Progenitor cell of endocrine pancreas (in vitro differentiated cells): ENCODE data around the gene FAF1. TPM values are rescaled to one million over a fixed set of nuclear protein-coding genes. Genes with fewer than 3 reads are reported as not detected.

Source experiments
- DNase-seq: peaks from one replicate; pipeline ENCODE4 v3.0.0; 2021; ENCODE audit warnings: low spot score; ENCODE audit not compliant: unreplicated experiment
- H3K27ac Mint-ChIP-seq: 2 replicates; pipeline ENCODE4 v1.8.0; 2021; ENCODE audit warnings: mild to moderate bottlenecking, moderate library complexity, mixed read lengths
- H3K27me3 Mint-ChIP-seq: 2 replicates; pipeline ENCODE4 v1.8.0; 2021; ENCODE audit warnings: mixed read lengths
- H3K36me3 Mint-ChIP-seq: 2 replicates; pipeline ENCODE4 v1.8.0; 2022; ENCODE audit warnings: mixed read lengths; ENCODE audit not compliant: insufficient read depth
- H3K4me1 Mint-ChIP-seq: 2 replicates; pipeline ENCODE4 v1.8.0; 2021; ENCODE audit warnings: low read depth, mixed read lengths
- H3K4me3 Mint-ChIP-seq: 2 replicates; pipeline ENCODE4 v1.8.0; 2021; ENCODE audit warnings: low read depth, mild to moderate bottlenecking, moderate library complexity, mixed read lengths
- H3K9me3 Mint-ChIP-seq: 2 replicates; pipeline ENCODE4 v1.8.0; 2021; ENCODE audit warnings: low read depth, mixed read lengths
- total RNA-seq: library from RNA; stranded (reverse); gene quantifications from 2 replicates; pipeline ENCODE4 v1.2.1, GENCODE V29; 2021
- TF ChIP-seq, protein P1 (sequence below): fragments of 200-600 bp; sonication (generic); IDR thresholded peaks from one replicate; pipeline ENCODE4 v1.5.0; 2021; ENCODE audit warnings: antibody characterized with exemption, mild to moderate bottlenecking; ENCODE audit not compliant: unreplicated experiment

FAF1 gene
- total RNA-seq, 1 donor from 2014 or later = 49.0 TPM

DNA sequence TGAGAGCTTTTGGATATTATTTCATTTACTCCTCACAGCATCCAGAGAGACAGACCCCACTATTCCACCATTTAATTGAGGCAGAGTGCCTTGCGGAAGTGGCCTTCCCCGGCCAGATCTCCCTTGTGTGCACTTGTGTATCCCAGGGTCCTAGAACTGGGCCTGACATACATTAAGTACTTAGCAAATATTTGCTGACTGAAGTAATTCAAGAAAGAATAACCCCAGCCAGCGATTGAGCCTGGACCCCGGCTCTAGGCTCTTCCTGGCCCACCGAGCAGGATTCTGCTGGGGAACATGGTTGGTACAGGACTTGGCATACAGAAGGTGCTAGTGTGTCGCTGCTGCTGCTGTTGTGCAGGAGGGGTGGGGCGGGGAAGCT lies 545.2 kb downstream of the FAF1 start:
- H3K4me3 Mint-ChIP-seq = no peak overlapping the region

DNA sequence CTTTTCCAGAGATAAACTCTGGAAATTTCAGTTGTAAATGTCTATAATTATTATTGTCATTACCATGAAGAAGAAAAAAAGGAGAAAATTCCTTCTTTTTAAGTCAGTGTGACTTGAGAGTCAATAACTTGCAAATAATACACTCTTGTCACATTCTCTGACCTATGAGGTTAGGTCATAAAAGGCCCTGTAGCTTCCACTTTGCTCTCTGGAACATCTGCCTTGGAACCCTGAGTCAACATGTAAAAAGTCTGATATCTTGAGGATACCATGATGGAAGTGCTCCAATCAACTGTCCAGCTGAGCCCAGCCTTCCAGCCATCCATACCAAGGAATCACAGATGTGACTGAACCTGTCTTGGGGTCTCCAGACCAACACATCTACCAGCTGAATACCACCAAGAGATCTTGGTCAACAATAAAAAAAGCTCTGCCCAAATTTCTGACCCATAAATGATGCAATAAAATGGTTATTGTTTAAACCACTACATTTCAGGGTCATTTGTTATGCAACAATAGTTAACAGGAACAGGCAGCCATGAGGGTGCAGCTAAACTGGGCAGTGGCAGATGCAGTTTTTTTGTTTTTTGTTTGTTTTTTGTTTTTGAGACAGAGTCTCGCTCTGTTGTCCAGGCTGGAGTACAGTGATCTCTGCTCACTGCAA lies 547.1 kb downstream of the FAF1 start:
- H3K27me3 Mint-ChIP-seq = peaks cover 78% of the 10 kb centered on the region
- no peak overlapping the region for H3K27ac Mint-ChIP-seq
- H3K4me1 Mint-ChIP-seq = peaks cover 4% of the 10 kb centered on the region
- no peak for DNase-seq
- H3K9me3 Mint-ChIP-seq = no peaks in the 10 kb centered on the region
- no peak overlapping the region for H3K4me3 Mint-ChIP-seq
- no peaks in the 10 kb centered on the region for H3K36me3 Mint-ChIP-seq
- TF ChIP-seq, protein P1, sequence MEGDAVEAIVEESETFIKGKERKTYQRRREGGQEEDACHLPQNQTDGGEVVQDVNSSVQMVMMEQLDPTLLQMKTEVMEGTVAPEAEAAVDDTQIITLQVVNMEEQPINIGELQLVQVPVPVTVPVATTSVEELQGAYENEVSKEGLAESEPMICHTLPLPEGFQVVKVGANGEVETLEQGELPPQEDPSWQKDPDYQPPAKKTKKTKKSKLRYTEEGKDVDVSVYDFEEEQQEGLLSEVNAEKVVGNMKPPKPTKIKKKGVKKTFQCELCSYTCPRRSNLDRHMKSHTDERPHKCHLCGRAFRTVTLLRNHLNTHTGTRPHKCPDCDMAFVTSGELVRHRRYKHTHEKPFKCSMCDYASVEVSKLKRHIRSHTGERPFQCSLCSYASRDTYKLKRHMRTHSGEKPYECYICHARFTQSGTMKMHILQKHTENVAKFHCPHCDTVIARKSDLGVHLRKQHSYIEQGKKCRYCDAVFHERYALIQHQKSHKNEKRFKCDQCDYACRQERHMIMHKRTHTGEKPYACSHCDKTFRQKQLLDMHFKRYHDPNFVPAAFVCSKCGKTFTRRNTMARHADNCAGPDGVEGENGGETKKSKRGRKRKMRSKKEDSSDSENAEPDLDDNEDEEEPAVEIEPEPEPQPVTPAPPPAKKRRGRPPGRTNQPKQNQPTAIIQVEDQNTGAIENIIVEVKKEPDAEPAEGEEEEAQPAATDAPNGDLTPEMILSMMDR = no peak

More for the DNA sequence above, 545.2 kb downstream of the FAF1 start:
- TF ChIP-seq, protein P1 = no peak
- Mint-ChIP-seq H3K27me3 (peaks cover 85% of the 10 kb centered on the region), H3K9me3 (no peaks in the 10 kb centered on the region), H3K4me1 (peaks cover 4% of the 10 kb centered on the region), H3K27ac (no peak overlapping the region), H3K36me3 (no peaks in the 10 kb centered on the region)
- no peak for DNase-seq

DNA sequence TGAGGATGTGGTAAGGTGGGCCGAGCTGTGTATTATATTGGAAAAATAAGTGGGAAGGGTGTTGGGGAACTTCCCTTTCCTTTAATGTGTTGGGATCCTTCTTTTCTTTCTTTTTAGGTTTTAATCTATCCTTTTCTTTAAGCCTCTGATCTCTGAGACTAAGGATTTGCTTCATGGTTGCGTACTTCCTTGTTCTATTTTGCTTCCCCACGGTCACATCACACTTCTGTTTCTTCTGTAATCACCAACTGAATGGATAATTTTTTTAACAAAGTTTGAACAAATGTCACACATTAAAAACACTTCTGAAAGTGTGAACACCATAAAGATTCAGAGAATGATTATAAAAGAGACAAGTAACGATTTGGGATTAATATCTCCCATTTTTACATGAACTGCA lies 554.3 kb downstream of the FAF1 start:
- H3K36me3 Mint-ChIP-seq = no peaks in the 10 kb centered on the region

DNA sequence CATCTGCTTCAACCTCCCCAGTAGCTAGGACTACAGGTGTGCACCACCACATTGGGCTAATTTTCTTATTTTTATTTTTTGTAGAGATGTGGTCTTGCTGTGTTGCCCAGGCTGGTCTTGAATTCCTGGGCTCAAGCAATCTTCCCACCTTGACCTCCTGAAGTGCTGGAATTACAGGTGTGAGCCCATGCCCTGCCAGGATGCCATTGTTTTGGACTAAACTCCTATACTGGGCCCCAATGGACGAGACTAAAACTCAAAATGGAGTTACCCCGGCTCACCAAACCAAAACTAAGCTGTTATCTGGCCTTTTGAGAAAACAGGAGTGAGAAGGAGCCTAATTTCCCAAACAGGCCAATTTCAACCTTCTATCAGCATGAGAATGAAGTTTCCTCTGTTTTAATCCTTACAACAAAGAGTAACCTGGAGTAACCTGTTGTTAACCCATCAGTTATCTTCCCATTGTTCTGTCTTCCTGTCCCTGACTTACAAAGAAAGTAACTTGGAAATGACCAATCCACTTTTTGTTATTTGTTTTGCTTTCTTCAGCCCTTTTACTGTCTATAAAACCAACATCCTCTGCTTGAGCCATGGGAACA lies 566.4 kb downstream of the FAF1 start:
- H3K9me3 Mint-ChIP-seq = peaks cover 12% of the 10 kb centered on the region
- no peaks in the 10 kb centered on the region for H3K36me3 Mint-ChIP-seq
- TF ChIP-seq, protein P1 = no peak
- DNase-seq = no peak
- H3K27me3 Mint-ChIP-seq = no peaks in the 10 kb centered on the region
- H3K27ac Mint-ChIP-seq = no peak overlapping the region
- no peaks in the 10 kb centered on the region for H3K4me1 Mint-ChIP-seq
- H3K4me3 Mint-ChIP-seq = no peak overlapping the region

More for the DNA sequence above, 554.3 kb downstream of the FAF1 start:
- no peak for DNase-seq
- H3K4me1 Mint-ChIP-seq = no peaks in the 10 kb centered on the region
- H3K27me3 Mint-ChIP-seq = peaks cover 25% of the 10 kb centered on the region
- peaks cover 10% of the 10 kb centered on the region for H3K9me3 Mint-ChIP-seq
- TF ChIP-seq, protein P1 = no peak
- no peak overlapping the region for H3K4me3 Mint-ChIP-seq
- H3K27ac Mint-ChIP-seq = no peak overlapping the region

Other genes with a start within 250 kb of the FAF1 start
- 0.26 and 0.33 TPM in 2 replicates for gene CDKN2C, start 10.0 kb upstream of the FAF1 start, total RNA-seq
- gene C1orf185, start 142.0 kb upstream of the FAF1 start, total RNA-seq = not detected in 2 replicates